Epithelial cell of esophagus (primary cell): ENCODE measurements around the gene GPAM.

Source experiments
- DNase-seq: peaks from one replicate; pipeline ENCODE4 v3.0.0; 2010; ENCODE audit warnings: low read depth
- H3K4me3 ChIP-seq: 2 replicates; pipeline ENCODE4 v1.5.1; 2011; ENCODE audit warnings: mild to moderate bottlenecking, low read length, control low read depth
- TF ChIP-seq, protein P1 (sequence below): IDR thresholded peaks from 2 replicates; pipeline ENCODE4 v1.5.1; 2011; ENCODE audit warnings: low read depth, mild to moderate bottlenecking, low read length, control low read depth, inconsistent platforms; ENCODE audit not compliant: insufficient read depth; ENCODE audit errors: missing control alignments

Gene GPAM

DNA sequence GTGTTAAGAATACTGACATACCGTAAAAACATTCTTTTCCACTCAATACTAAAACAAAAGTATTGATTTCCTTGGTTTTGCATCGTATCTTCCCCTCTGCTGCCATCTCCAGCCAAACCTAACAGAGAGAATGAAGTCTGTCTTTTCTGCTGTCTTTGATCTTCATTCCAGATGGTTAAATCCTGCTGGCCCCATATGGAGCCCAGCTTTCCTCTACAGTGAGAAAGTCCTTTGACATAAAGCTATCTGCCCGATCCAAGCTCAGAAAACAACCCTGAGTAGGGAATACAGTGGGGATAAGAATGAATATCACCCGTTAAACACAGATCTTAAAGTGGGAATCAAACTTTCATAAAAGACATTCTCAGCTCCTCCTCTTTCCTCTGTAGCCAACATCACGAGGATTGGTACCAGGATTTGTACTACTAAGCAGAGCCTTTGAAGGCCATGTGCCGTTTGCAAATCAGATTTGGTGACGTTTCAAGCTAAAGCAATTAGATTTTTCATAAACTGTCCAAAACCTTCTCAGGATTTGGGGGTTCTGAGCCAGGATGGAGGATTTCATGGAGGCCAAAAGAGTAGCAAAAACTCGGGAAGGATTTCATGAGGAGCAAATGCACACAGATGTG, 30.8 kb upstream of the GPAM start:
- no peak overlapping the region for H3K4me3 ChIP-seq
- no peak for DNase-seq
- TF ChIP-seq, protein P1, sequence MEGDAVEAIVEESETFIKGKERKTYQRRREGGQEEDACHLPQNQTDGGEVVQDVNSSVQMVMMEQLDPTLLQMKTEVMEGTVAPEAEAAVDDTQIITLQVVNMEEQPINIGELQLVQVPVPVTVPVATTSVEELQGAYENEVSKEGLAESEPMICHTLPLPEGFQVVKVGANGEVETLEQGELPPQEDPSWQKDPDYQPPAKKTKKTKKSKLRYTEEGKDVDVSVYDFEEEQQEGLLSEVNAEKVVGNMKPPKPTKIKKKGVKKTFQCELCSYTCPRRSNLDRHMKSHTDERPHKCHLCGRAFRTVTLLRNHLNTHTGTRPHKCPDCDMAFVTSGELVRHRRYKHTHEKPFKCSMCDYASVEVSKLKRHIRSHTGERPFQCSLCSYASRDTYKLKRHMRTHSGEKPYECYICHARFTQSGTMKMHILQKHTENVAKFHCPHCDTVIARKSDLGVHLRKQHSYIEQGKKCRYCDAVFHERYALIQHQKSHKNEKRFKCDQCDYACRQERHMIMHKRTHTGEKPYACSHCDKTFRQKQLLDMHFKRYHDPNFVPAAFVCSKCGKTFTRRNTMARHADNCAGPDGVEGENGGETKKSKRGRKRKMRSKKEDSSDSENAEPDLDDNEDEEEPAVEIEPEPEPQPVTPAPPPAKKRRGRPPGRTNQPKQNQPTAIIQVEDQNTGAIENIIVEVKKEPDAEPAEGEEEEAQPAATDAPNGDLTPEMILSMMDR: no peak

- H3K4me3 ChIP-seq: no peak overlapping the region
- TF ChIP-seq, protein P1: no peak
- no peak for DNase-seq
Observed at GRCh38 chr10:112213836-112214235, 30.3 kb upstream of the GPAM start.

DNA sequence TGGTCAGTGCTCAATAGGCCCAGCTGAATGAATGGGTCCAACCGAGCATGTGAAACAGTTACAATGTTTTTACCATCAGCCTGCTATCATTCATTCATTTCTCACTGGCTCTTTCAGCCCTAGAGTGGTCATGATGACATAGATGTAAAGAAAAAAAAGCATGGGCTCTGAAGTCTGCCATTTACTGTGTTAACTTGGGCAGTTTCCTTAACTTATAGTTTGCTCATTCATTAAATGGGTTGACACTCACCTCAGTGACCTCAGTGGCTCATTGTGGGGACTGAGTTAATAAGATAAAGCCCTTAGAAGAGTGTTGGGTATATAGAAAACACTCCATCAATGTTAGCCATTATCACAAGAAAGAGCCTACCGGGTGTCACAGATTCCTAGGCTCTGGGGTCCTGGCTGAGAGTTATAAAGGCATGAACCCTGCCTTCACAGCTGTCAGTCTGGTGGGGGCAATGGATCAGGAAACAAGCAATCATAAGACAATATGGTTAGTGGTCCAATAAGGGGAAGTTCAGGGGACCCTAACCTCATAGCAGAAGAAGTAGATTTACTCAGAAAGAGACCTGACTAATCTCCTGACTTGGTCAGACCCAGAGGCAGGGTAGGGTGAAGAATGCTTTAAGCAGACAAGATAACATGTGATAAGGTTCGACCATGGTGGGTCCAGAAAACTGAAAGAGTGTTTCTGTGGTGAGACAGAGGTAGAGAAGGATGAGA, 29.7 kb upstream of the GPAM start:
- no peak for DNase-seq
- TF ChIP-seq, protein P1: no peak
- no peak overlapping the region for H3K4me3 ChIP-seq

GRCh38 chr10:112210666-112211065, 27.1 kb upstream of the GPAM start:
- no peak for DNase-seq
- H3K4me3 ChIP-seq: no peak overlapping the region
- TF ChIP-seq, protein P1: no peak

GRCh38 chr10:112209684-112210131, 26.1 kb upstream of the GPAM start:
- DNase-seq: peak; percentile 24
- no peak overlapping the region for H3K4me3 ChIP-seq
- TF ChIP-seq, protein P1: no peak

DNA sequence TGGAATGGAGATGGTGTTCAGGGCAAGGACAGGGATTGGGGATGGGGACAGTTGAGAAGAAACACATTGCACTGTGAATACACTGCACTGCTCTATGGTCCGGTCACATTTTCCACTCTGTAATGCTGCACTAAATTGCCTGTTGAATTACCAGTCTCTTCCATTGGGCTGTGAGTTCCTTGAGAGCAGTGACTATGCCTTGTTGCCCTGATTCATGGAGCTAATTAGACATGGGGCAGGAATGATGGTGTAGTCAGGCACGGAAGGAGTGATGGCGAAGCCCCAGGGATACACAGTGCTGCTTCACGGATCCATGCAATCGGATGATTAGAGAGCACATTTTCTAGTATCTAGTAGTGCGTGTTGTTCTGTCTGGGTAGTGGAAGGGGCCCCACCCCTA, 25.4 kb upstream of the GPAM start:
- DNase-seq: no peak
- H3K4me3 ChIP-seq: no peak overlapping the region
- TF ChIP-seq, protein P1: no peak
